Forelimb muscle (tissue), 1 donor: ENCODE measurements around the gene CTF1. TPM values are rescaled to one million over a fixed set of nuclear protein-coding genes. Genes with fewer than 3 reads are reported as not detected.
A peak's percentile ranks its signal among the peaks of the same experiment; 100 is the strongest.
"Not testable (repeated sequence)": the region's sequence is repeated elsewhere in the genome, so short reads cannot be mapped to it uniquely, and the experiment has no call there.

Experiments
- DNase-seq: peaks from one replicate; pipeline ENCODE4 v3.0.0-alpha.2; 2013; ENCODE audit warnings: low read depth
- polyA plus RNA-seq: library from polyadenylated mRNA; unstranded; fragments of 120-200 nt; gene quantifications from one replicate; pipeline ENCODE4 v1.2.1, GENCODE V29; 2013; ENCODE audit not compliant: insufficient read length

The CTF1 gene
- polyA plus RNA-seq, 1 donor, result 12.8 TPM

DNA sequence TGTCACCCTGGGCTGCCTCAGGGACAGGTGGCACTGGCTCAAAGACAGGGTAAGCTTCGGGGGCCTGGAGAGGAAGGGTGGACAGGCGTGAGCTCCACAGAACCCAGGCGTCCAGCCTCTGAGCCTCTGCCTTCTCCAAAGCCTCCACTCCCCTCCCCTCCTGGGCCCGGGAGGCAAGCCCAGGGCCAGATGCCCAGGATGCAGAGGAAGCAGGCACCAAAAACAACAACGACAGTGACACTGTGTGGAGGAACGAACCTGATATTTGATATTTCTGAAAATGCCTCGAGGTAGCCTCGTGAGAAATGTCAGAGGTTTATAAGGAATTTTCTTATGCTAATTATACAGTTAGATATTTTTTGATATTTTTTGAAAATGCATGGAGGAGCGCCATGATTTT is 8.5 kb upstream of the CTF1 start:
- no peak for DNase-seq

DNA sequence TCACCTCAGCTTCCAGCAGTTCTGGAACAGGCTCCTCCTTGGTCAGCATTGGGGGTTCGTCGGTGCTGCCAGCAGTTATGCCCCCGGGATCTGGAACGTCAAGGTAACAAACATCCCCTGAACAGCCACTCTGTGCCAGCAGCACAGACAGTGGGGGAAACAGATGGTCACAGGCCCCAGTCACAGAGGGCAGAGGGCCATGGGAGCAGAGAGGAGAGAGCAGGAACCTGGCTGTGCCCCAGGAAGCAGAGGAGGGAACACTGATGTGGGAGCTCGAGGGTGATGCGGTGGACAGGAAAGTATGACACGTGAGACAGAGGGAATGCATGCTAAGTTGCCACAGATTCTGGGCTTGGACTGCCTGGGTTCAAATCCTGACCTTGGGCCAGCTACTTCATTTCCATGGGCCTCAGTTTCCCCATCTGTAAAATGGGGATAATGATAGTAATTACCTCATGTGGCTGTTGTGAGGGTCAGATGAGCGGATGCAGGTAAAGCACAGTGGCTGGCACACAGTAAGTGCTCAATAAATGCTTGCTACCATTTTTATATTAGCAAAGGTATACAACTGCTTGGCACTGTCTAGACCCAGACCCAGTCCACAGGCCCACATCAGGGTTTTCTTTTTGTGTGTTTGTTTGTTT is 7.4 kb upstream of the CTF1 start:
- DNase-seq, result no peak

DNA sequence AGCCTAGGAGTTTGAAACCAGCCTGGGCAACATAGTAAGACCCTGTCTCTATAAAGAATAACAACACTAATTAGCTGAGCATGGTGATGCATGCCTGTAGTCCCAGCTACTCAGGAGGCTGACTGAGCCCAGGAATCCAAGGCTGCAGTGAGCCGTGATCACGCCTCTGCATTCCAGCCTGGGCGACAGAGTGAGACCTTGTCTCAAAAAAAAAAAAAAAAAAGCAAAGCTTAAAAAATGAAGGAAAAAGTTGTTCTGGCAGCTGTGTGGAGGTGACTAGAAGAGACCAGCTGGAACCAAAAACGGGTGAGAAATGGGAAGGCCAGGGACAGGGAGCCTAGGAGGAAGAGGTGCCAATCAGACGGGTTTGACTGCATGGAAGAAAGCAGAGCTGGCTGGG is 6.7 kb upstream of the CTF1 start:
- DNase-seq, result no peak

DNA sequence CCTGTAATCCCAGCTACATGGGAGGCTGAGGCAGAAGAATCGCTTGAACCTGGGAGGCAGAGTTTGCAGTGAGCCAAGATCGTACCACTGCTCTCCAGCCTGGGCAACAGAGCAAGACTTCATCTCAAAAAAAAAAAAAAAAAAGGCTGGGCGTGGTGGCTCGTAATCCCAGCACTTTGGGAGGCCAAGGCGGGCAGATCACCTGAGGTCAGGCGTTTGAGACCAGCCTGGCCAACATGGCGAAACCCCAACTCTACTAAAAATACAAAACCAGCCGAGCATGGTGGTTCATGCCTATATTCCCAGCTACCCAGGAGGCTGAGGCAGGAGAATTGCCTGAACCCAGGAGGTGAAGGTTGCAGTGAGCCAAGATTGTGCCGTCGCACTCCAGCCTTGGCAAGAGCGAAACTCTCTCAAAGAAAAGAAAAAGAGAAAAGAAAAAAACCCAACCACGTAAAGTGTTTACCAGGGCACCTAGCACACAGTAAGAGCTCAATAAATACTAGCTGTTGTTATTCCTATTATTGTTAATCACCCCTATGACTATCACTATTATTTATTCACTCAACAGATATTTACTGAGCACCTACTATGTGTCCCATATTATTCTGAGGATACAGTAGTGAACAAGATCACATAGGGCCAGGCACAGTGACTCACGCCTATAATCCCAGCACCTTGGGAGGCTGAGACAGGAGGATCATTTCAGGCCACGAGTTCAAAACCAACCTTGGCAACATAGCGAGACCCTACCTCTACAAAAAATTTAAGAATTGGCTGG is 5.2 kb upstream of the CTF1 start:
- DNase-seq, result not testable (repeated sequence)

DNA sequence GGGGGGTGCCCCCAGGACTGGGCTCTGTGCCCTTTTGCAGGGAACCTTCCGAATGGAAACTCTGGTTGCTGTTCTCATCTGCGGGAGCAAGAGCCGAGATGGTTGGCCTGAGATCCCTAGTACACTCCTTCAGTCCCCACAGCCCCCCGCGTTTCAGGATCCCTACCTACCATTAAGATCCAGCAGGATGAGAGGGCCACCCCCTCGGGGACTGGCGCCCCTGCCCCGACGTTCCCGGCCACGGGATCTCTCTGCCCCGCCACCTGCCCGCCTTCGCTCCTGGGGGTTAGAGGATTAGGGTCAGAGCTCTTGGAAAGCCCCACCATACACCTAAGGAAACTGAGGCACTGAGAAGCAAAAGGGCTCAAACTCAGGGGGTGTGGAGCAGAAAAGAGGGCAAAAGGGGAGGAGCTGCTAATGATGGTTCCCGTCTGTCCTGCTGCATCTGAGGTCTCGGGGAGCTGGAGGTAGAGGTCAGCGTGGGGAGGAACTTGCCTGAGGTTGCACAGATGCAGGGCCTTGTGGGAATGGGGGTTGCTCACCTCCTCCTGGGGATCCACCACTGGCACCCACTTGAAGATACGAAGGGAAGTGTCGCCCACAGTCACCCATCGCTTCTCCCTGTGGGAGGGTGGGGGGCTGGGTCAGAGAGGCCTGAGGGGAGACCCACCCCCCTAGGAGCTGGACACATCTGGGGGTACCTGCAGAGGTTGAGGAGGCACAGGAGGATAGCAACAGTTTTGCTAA is 3.6 kb upstream of the CTF1 start:
- DNase-seq, result no peak

DNA sequence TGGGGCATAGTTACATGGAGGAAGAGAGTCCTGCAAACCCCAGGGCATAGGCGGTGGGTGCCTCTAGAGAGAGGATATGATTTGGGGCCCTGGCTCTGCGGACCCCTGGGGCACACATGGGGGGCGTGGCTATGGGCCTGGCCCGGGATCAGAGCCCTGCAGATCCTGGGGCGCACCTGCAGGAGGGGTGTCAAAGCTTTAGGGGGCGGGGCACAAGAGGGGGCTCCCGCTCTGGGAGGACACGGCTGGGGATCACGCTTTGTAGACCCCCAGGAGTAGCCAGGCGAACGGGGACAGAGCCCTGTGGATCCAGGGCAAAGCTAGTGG is 3.0 kb upstream of the CTF1 start:
- DNase-seq, result no peak

DNA sequence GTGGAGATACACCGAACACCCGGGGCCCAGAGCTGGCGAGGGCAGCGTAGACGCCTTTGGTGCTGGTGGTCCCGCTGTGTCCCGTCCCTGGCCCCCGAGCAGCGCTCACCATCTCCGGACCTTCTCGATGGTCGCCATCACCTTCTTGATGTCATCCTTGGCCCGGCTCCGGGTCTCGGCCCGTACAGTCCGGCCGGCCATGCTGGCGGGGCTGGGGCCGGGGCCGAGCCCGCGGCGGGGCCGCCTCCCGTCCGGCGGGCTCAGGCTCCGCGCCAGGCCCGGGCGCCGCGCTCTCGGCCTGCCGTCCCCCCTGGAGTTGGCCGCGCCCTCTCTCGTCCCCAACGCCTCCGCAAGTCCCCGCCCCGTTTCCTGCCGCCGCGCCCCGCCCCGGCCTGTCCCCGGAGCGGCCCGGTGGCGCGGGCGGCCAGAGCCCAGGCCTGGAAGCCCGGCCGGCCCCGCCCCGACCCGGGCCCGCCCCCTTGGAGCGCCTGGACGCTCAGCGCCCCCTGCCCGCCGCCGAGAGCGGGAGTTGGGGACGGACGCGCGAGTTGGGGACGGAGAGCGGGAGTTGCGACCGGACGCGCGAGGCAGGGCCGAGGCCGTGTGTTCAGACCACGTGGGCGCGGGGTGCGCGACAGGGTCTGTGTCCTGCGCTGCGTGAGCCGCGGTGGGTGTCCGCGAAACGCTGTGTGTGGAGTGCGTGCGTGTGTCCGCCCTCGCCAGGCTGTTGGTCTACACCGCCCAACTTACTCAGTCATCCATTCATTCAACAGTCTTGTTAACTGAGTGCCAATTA is 2.5 kb upstream of the CTF1 start, which contains the start of gene BCL7C:
BCL7C (minus strand) TSS at position 334 of the 796 bp plus-strand sequence; CDS start at position 201, 133 bp downstream.
- no peak for DNase-seq

DNA sequence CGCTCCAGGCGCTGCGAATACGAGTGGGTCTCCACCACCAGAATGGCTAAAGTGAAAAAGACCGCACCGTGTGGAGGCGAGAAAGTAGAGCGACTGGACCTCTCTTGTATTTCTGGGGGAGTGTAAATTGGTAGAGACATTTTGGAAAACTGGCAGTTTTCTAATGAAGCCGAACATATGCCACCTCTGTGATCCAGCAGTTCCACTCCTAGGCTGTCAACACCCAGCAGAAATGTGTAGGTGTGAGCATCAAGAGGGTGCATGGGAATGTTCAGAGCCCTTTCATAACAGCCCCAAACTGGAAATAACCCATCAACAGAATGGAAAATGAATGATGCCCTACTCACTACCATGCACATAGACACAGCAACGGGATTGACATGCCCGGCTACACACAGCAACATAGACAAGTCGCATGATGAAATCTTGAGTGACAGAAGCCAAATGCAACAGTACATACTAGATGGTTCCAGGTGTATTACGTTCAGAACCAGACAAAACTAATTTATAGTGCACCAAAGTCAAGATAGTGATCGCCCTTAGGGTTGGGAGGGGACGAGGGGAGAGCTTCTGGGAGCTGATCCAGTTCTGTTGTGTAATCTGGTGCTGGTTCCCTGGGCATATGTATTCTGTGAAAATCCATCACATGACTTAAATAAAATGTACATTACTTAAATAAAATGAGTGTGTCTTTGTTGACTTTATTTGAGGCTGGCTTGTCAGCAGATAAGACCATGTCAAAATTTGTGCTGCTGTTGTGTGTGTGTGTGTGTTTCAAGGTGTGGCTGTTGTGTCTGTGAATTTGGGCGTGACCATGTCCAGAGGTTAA is 1.7 kb upstream of the CTF1 start:
- no peak for DNase-seq

DNA sequence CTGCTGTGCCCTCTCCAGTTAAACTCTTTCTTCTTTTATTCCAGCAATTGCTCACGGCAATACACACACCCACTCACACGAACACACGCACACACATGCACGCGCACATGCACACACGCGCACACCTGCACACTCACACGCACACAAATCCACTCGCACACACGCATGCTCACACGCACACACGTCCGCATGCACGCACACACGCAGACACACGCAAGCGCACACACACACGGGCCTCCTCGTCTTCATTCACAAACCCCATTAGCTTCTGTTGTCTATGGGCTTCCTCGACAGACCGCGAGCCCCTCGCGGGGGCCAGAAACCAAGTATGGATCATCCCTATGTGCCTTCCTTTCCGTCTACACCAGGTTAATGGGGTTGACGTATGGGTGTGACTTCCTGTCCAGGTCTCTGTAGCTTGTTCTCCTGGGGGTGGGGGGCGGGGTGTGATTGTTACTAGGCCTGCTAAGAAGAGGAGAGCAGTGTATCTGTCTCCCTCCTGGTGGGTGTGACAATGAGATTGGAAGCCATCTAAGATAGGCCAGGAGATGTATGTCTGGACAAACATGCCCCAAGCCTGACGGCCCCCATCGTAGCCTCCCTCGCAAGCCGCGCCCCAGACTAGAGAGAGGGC is 670 bp upstream of the CTF1 start:
- no peak for DNase-seq

DNA sequence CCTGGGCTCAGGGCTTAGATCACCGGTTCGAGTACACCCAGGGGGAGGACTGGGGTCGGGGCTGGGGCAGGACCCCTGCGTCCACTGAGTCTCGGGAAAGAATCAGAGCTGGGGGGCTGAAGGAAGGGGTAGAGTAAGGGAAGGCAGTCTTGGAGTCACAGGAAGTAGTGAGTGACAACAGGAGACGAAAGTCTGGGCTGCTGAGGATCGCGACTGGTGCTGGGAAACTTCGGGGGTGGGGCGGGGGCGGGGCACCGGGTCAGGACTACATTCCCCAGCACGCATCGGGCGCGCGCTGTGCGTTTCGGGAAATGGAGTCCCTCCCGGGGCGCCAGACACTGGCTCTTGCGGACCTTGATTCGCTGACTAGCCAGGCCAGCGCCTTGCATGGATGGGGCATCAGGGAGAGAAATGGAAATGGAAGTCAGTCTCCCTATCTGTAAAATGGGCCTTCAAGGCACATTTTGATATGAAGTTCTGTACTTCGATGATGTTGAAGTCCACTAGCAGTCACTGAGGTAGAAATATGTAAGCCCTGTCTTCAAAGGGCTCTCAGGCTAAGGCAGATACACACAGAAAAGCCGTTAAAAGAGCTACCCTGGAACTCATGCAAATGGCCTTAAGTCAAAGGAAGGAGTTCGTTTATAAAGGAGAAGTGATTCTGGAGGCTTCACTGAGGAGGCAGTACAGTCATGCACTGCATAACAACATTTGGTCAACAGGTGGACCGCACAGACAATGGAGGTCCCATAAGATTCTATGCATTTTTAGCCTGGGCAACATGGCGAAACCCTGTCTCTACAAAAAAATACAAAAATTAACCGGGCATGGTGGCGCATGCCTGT is 697 bp downstream of the CTF1 start:
- peak; percentile 76 for DNase-seq

DNA sequence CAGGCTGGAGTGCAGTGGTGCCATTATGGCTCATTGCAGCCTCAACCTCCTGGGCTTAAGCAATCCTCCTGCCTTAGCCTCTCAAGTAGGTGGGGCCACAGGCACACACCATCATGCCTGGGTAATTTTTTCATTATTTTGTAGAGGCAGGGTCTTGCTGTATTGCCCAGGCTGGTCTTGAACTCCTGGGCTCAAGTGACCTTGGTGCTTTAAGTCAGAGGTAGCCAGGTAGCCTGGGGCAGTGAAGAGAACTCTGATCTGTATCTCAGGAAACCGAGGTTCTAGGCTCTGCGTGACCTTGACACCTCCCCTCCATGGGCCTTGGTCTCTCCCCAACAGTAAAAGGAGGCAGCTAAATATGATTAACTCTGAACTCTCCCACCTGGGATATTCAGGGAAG is 3.4 kb downstream of the CTF1 start:
- no peak for DNase-seq

DNA sequence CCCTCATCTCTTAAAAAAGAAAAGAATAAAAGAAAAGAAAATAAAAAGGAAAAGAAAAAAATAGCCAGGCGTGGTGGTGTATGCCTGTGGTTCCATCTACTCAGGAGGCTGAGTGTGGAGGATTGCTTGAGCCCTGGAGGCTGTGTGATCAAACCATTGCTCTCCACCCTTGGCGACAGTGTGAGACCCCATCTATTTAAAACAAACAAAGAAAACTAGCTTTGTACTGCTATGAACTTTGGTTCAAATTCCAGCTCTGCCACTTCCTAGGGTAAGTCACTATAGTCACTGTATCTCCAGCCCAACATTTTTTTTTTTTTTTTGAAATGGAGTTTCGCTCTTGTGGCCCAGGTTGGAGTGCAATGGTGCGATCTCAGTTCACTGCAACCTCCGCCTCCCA is 4.2 kb downstream of the CTF1 start:
- no peak for DNase-seq

DNA sequence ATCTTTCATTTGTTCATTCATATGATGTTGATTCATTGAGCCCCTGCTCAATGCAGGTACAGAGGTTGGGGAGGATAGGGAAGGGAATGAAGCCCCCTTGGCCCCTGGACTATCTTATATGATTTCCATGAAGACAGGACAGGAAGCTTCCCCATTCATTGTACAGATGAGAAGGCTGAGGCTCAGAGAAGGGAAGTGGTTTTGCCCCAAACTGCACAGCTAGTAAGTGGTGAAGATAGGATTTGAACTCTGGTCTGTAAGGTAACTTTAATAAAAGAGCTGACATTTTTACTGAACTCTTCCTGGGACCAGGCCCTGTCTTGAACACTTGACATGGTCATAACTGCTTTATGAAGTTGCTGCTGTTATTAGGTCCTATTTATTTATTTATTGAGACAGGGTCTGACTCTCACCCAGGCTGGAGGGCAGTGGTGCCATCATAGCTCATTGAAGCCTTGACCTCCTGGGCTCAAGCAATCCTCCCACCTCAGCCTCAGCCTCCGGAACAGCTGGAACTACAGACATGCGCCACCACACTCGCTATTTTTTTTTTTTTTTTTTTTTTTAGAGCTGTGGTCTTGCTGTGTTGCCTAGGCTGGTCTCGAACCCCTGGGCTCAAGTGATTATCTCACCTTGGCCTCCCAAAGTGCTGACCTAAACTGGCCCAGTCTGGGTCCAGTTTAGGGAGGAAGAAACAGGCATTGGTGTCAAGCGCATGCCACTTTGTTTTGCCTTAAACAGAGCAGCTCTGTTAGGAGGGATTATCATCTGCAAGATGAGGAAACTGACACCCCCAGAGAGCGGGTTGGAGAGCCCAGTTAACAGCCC is 5.0 kb downstream of the CTF1 start:
- DNase-seq, result no peak

DNA sequence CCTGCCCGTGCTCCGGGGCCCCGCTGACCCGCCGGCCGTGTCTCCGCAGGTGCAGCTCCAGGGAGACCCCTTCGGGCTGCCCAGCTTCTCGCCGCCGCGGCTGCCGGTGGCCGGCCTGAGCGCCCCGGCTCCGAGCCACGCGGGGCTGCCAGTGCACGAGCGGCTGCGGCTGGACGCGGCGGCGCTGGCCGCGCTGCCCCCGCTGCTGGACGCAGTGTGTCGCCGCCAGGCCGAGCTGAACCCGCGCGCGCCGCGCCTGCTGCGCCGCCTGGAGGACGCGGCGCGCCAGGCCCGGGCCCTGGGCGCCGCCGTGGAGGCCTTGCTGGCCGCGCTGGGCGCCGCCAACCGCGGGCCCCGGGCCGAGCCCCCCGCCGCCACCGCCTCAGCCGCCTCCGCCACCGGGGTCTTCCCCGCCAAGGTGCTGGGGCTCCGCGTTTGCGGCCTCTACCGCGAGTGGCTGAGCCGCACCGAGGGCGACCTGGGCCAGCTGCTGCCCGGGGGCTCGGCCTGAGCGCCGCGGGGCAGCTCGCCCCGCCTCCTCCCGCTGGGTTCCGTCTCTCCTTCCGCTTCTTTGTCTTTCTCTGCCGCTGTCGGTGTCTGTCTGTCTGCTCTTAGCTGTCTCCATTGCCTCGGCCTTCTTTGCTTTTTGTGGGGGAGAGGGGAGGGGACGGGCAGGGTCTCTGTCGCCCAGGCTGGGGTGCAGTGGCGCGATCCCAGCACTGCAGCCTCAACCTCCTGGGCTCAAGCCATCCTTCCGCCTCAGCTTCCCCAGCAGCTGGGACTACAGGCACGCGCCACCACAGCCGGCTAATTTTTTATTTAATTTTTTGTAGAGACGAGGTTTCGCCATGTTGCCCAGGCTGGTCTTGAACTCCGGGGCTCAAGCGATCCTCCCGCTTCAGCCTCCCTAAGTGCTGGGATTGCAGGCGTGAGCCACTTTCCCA is 5.9 kb downstream of the CTF1 start:
- DNase-seq, result no peak

DNA sequence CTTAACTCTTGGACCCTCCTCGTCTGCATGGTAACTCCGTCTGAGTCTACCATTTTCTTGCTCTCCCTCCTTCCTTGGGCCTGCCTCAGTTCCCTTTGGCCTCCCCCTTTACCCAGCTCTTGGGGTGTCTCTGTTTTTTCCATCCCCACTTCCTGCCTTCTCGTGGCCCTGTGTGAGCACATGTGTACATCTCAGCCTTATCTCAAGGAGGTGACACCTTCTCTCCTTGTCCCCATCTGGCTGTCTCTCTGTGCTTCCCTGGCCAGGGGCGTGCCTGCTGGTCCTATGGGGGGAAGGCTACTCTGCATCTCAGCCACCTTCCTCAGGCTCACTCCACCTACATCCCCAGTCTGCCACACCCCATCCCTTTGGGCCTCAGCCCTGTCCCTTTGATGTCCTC is 6.6 kb downstream of the CTF1 start:
- no peak for DNase-seq

DNA sequence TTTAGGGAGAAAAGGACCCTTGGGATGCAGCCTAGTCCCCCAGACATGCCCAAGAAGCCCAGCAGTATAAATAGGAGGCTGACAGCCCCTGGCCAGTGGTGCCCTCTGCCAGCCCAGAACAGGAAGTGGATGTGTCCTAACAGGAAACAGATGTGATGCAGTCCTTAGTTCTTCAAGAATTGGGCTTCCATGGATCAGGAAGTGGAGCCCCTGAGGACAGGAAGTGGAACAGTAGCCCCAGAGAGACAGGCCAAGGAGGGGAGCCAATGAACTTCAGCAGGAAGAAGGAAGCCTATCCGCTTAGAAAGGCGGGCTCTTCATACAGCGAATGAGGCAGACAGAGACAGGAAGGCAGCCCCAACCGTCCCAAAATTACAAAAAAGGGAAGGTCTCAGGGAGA is 7.2 kb downstream of the CTF1 start:
- no peak for DNase-seq

DNA sequence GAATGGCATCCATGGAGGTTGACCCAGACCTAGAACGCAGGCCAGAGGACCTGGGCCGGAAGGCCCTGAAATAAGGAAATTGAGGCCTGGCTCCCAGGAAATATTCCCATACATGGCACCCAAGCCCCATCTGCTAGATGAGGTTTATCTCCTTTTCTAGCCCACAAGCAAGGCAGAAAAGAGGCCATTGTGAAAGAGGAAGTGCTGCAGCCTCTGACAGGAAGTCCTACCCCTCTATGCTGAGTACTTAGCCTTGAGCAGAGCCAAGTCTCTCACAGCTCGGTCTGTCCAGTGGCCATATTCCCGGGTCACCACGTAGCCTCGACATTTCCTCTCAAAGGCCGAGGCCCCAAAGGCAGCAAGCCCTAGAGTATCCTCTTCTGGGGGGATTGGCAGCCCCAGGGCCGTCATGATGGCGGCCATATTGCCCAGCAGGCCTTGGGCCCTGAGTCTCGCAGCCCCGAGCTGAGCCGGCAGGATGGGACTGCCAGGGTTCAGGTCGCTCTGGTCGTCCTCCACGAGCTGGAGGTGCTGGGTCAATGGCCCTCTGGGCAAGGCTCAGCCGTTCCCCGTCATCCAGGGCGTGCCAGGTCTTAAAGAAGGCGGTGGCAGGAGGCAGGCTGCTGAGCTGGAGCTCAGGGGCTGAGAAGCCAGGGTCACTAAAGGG is 7.8 kb downstream of the CTF1 start:
- DNase-seq, result no peak
